Adrenal gland (tissue), 12 donors: Measurements from ENCODE around the gene ZNF319. TPM values are rescaled to one million over a fixed set of nuclear protein-coding genes. Genes with fewer than 3 reads are reported as not detected.

Experiments used
- DNase-seq, 7 donors: peaks; one replicate each; pipeline ENCODE4 v3.0.0-alpha.2; 2019 to 2020
- H3K27ac ChIP-seq, 5 donors: fragments of 200-600 bp; sonication (generic) in 4 of 5; 1 replicate in 3 of 5; 2 replicates in 2 of 5; pipeline versions ENCODE4 v1.5.1 to v1.8.0; 2016 to 2020; ENCODE audit warnings: mild to moderate bottlenecking in 1 of 5
- H3K27me3 ChIP-seq: fragments of 200-600 bp; 2 replicates; pipeline ENCODE4 v1.8.0; 2021
- H3K36me3 ChIP-seq, 2 donors: fragments of 200-600 bp; replicated peaks in 1 of 2; 1 replicate in 1 of 2; 2 replicates in 1 of 2; pipeline versions ENCODE4 v1.5.1 to v1.8.0; 2018 to 2022
- H3K4me1 ChIP-seq, 2 donors: fragments of 200-600 bp; replicated peaks in 1 of 2; 1 replicate in 1 of 2; 2 replicates in 1 of 2; pipeline versions ENCODE4 v1.5.1 to v1.8.0; 2018 to 2021
- H3K4me3 ChIP-seq, 4 donors: fragments of 200-600 bp; sonication (generic) in 3 of 4; one replicate each; pipeline ENCODE4 v1.5.1; 2016 to 2018
- H3K9me3 ChIP-seq, 3 donors: fragments of 200-600 bp; sonication (generic) in 1 of 3; replicated peaks in 1 of 3; 1 replicate in 2 of 3; 2 replicates in 1 of 3; pipeline versions ENCODE4 v1.5.1 to v1.8.0; 2016 to 2021
- CTCF ChIP-seq, 6 experiments: fragments of 450-650 bp in 4 of 6; fragments of 200-600 bp in 2 of 6; sonication (generic) in 1 of 6; IDR thresholded peaks; 1 replicate in 5 of 6; 2 replicates in 1 of 6; pipeline versions ENCODE4 v1.5.1 to v1.8.0; 2016 to 2021; ENCODE audit warnings: antibody characterized with exemption in 6 of 6, mild to moderate bottlenecking in 2 of 6, moderate library complexity in 1 of 6
- POLR2A ChIP-seq, 2 donors: fragments of 450-650 bp; IDR thresholded peaks; one replicate each; pipeline ENCODE4 v1.6.1; 2017; ENCODE audit warnings: antibody characterized with exemption in 2 of 2, mild to moderate bottlenecking in 2 of 2, moderate library complexity in 1 of 2
- WGBS, 4 donors: extraction: QIAGEN DNeasy Blood & Tissue Kit in 2 of 4; methylation state at CpG; one replicate each; pipeline versions ENCODE4 v1.1.5 to v1.1.7; 2013 to 2017; 5-methylcytosine and 5-hydroxymethylcytosine counted together
- intact Hi-C, 2 donors: fragments of 100-400 bp; cut with DNase I; formaldehyde crosslinking; loops; one replicate each; pipeline versions ENCODE4 v1.14.1 to v1.15.0; 2022 to 2023
- polyA plus RNA-seq, 3 donors: library from polyadenylated mRNA; stranded (reverse); fragments of 200-250 nt in 2 of 3; fragments of 350-450 nt in 1 of 3; fragmentation: Illumina TruSeq in 1 of 3; extraction: RNeasy Lipid Tissue Mini Kit (QIAGEN cat#74804) in 1 of 3; gene quantifications; one replicate each; pipeline ENCODE4 v1.2.3, GENCODE V29; 2013 to 2014
- total RNA-seq, 9 donors: library from RNA; depleted of rRNA in 4 of 9; stranded (reverse); fragments of >200 nt in 4 of 9; fragments of 120-200 nt in 1 of 9; fragmentation: NEBNext Ultra II Directional in 1 of 9; extraction: Animal tissue kit (Norgen Biotek cat#: 25700) in 1 of 9; gene quantifications; one replicate each; pipeline versions ENCODE4 v1.1.0 to v1.2.4, GENCODE V29; 2013 to 2023
- donor health status: healthy with polysubstance abuse.
- donor health status: Bipolar disorder and iron deficiency.
- donor health status: DM: yes; HTN: yes; CAD: no.
- donor health status: DM: no; HTN: no; CAD: no.
- donor health status: DM: no; HTN: no; CAD: no.
- donor health status: DM: yes; HTN: yes; CAD: no.

ZNF319 gene
- total and polyA plus RNA-seq, 12 donors, result 2.3 to 17.9 (median 8.9) TPM

GRCh38 chr16:58016840-58017446 is 16.5 kb upstream of the ZNF319 start:
- Histone ChIP-seq H3K4me3 (no peak overlapping the region), H3K27ac (no peak overlapping the region), H3K9me3 (no peaks in the 10 kb centered on the region), H3K27me3 (no peaks in the 10 kb centered on the region), H3K4me1 (no peaks in the 10 kb centered on the region), H3K36me3 (peaks cover 0 to 35% of the 10 kb centered on the region in 2 donors)
- intact Hi-C loops, result no loop called here
- no peak for DNase-seq
- TF ChIP-seq POLR2A (IDR thresholded peaks at IDR 0.05) (no peak), CTCF (IDR thresholded peaks at IDR 0.05) (no peak)
- 74 to 80% (median 76%) methylated on average over 12 of the region's 12 CpGs for WGBS, 4 donors

- no peaks in the 10 kb centered on the region for H3K27me3 ChIP-seq
- intact Hi-C loops, result no loop called here
- H3K9me3 ChIP-seq, result no peaks in the 10 kb centered on the region
- H3K27ac ChIP-seq, result no peak overlapping the region
- WGBS, 4 donors, result 86 to 93% (median 90%) methylated on average over 8 to 9 of the region's 9 CpGs
- TF ChIP-seq CTCF (IDR thresholded peaks at IDR 0.05) (no peak), POLR2A (IDR thresholded peaks at IDR 0.05) (no peak)
- no peak overlapping the region for H3K4me3 ChIP-seq
- DNase-seq, result no peak
- H3K36me3 ChIP-seq, result peaks cover 0 to 47% of the 10 kb centered on the region in 2 donors
- peaks cover 4 to 5% of the 10 kb centered on the region in 2 donors for H3K4me1 ChIP-seq
These were observed 12.9 kb upstream of the ZNF319 start for GRCh38 chr16:58013201-58013956.

- Histone ChIP-seq H3K27me3 (no peaks in the 10 kb centered on the region), H3K4me1 (peaks cover 4 to 5% of the 10 kb centered on the region in 2 donors), H3K27ac (no peak overlapping the region), H3K4me3 (no peak overlapping the region), H3K36me3 (peaks cover 0 to 44% of the 10 kb centered on the region in 2 donors), H3K9me3 (no peaks in the 10 kb centered on the region)
- intact Hi-C loops, result no loop called here
- WGBS, 4 donors, result 73 to 86% (median 83%) methylated on average over 9 of the region's 9 CpGs
- no peak for DNase-seq
- no peak for TF ChIP-seq POLR2A (IDR thresholded peaks at IDR 0.05)
- TF ChIP-seq CTCF (IDR thresholded peaks at IDR 0.05), result no peak
These were observed 12.0 kb upstream of the ZNF319 start for GRCh38 chr16:58012481-58012880.

- Histone ChIP-seq H3K4me3 (no peak overlapping the region), H3K9me3 (no peaks in the 10 kb centered on the region), H3K36me3 (peaks cover 0 to 36% of the 10 kb centered on the region in 2 donors), H3K27me3 (no peaks in the 10 kb centered on the region), H3K27ac (no peak overlapping the region), H3K4me1 (peaks cover 4 to 5% of the 10 kb centered on the region in 2 donors)
- intact Hi-C loops, result no loop called here
- no peak for DNase-seq
- 77 to 95% (median 90%) methylated on average over 3 of the region's 3 CpGs for WGBS, 4 donors
- TF ChIP-seq CTCF (IDR thresholded peaks at IDR 0.05), result no peak
- no peak for TF ChIP-seq POLR2A (IDR thresholded peaks at IDR 0.05)
These were observed 11.2 kb upstream of the ZNF319 start for GRCh38 chr16:58011652-58012051.
